A549 (cell line): ENCODE data around the gene OCA2. TPM values are rescaled to one million over a fixed set of nuclear protein-coding genes. Genes with fewer than 3 reads are reported as not detected.

Experiments used
- ATAC-seq, 2 experiments: fragments of 200-7000 bp in 1 of 2; fragments of >200 bp in 1 of 2; cut with Nextera tagmentation in 1 of 2; cut with Tn5 transposase in 1 of 2; 3 replicates each; pipeline versions ENCODE4 v1.8.0 to v1.9.1; 2018 to 2020; ENCODE audit warnings: mild to moderate bottlenecking in 1 of 2, moderate library complexity in 1 of 2
- CTCF ChIA-PET: fragments of 300-600 bp; sonication (Branson Sonifier 250); formaldehyde crosslinking; extraction: SDS; loops from one replicate; lab custom pipeline; 2021; ENCODE audit warnings: antibody characterized with exemption, inconsistent platforms; lab: Yijun Ruan, JAX
- POLR2A ChIA-PET: fragments of 350-600 bp; formaldehyde crosslinking; extraction: SDS; loops from one replicate; lab custom pipeline; 2021; ENCODE audit warnings: antibody characterized with exemption, inconsistent platforms; lab: Yijun Ruan, JAX
- DNase-seq, 2 experiments: peaks; one replicate each; pipeline versions ENCODE4 v3.0.0 to v3.0.0-alpha.2; 2011 to 2016; ENCODE audit warnings: low read depth in 1 of 2, low spot score in 1 of 2
- FAIRE-seq: peaks from 2 replicates; lab custom pipeline; 2011; peaks lifted over from hg19 to GRCh38; lab: Jason Lieb, UNC
- H3K27ac ChIP-seq, 2 experiments: fragments of >200 bp; sonication (Bioruptor Twin); formaldehyde crosslinking; 3 replicates each; pipeline ENCODE4 v1.5.1; 2016 to 2017
- H3K4me1 ChIP-seq: fragments of >200 bp; sonication (Bioruptor Twin); formaldehyde crosslinking; 3 replicates; pipeline ENCODE4 v1.6.1; 2016
- H3K4me2 ChIP-seq: fragments of >200 bp; sonication (Bioruptor Twin); formaldehyde crosslinking; 3 replicates; pipeline ENCODE4 v1.6.1; 2016
- H3K4me3 ChIP-seq: fragments of >200 bp; sonication (Bioruptor Twin); formaldehyde crosslinking; 3 replicates; pipeline ENCODE4 v1.5.1; 2016
- H3K9me3 ChIP-seq: fragments of >200 bp; sonication (Bioruptor Twin); formaldehyde crosslinking; 3 replicates; pipeline ENCODE4 v1.6.1; 2016
- CBX2 ChIP-seq: fragments of 200-600 bp; sonication (generic); IDR thresholded peaks from 2 replicates; pipeline ENCODE4 v1.6.1; 2016; ENCODE audit warnings: low read depth, mild to moderate bottlenecking, borderline replicate concordance
- FOXS1 ChIP-seq: fragments of 250-450 bp; sonication (Bioruptor Pico); IDR thresholded peaks from 2 replicates; pipeline ENCODE4 v1.5.0; 2020; ENCODE audit warnings: mild to moderate bottlenecking, moderate library complexity
- HDAC2 ChIP-seq: fragments of 200-600 bp; sonication (generic); IDR thresholded peaks from 2 replicates; pipeline ENCODE4 v1.6.1; 2016
- HEYL ChIP-seq: fragments of 250-450 bp; sonication (Bioruptor Pico); IDR thresholded peaks from 2 replicates; pipeline ENCODE4 v1.8.0; 2021; ENCODE audit warnings: mild to moderate bottlenecking, moderate library complexity
- HMGXB4 ChIP-seq: fragments of 250-450 bp; sonication (Bioruptor Pico); IDR thresholded peaks from 2 replicates; pipeline ENCODE4 v1.5.0; 2021; ENCODE audit warnings: mild to moderate bottlenecking, moderate library complexity, borderline replicate concordance
- HOXB13 ChIP-seq: fragments of 250-450 bp; sonication (Bioruptor Pico); IDR thresholded peaks from 2 replicates; pipeline ENCODE4 v1.5.0; 2020; ENCODE audit warnings: low read depth, mild to moderate bottlenecking, moderate library complexity
- JUN ChIP-seq, 2 experiments: fragments of >200 bp; sonication (Bioruptor Twin); formaldehyde crosslinking; IDR thresholded peaks; 2 replicates in 1 of 2; 3 replicates in 1 of 2; pipeline ENCODE4 v1.6.1; 2016 to 2017
- JUNB ChIP-seq: fragments of >200 bp; sonication (Bioruptor Twin); formaldehyde crosslinking; IDR thresholded peaks from 2 replicates; pipeline ENCODE4 v1.6.1; 2016
- MAZ ChIP-seq: fragments of 150-350 bp; IDR thresholded peaks from 2 replicates; pipeline ENCODE4 v1.6.1; 2014; ENCODE audit warnings: antibody characterized with exemption, low read depth, low read length, borderline replicate concordance
- NFE2L2 ChIP-seq: fragments of 150-350 bp; conservative IDR thresholded peaks from 2 replicates; pipeline ENCODE4 v1.6.1; 2014; ENCODE audit warnings: low read length
- NR3C1 ChIP-seq: fragments of >200 bp; sonication (Bioruptor Twin); formaldehyde crosslinking; IDR thresholded peaks from 3 replicates; pipeline ENCODE4 v1.6.1; 2017
- PBX3 ChIP-seq: IDR thresholded peaks from 2 replicates; pipeline ENCODE4 v1.6.1; 2012
- PHF8 ChIP-seq: fragments of 200-600 bp; sonication (generic); IDR thresholded peaks from 2 replicates; pipeline ENCODE4 v1.6.1; 2016; ENCODE audit warnings: low read depth, mild to moderate bottlenecking, antibody characterized with exemption, moderate library complexity, borderline replicate concordance
- POLR2A ChIP-seq: IDR thresholded peaks from 2 replicates; pipeline ENCODE4 v1.6.1; 2012; ENCODE audit warnings: mild to moderate bottlenecking, low read length
- POLR2AphosphoS2 ChIP-seq: conservative IDR thresholded peaks from 2 replicates; pipeline ENCODE4 v1.6.1; 2012; ENCODE audit warnings: low read length, improper control_type of control experiment, inconsistent platforms
- RAD21 ChIP-seq, 2 experiments: fragments of >200 bp in 1 of 2; sonication (Bioruptor Twin) in 1 of 2; formaldehyde crosslinking in 1 of 2; IDR thresholded peaks in 1 of 2; conservative IDR thresholded peaks in 1 of 2; 2 replicates in 1 of 2; 3 replicates in 1 of 2; pipeline ENCODE4 v1.6.1; 2012 to 2018; ENCODE audit warnings: inconsistent platforms in 1 of 2
- RFX5 ChIP-seq: fragments of 450-650 bp; IDR thresholded peaks from 2 replicates; pipeline ENCODE4 v1.7.1; 2014; ENCODE audit warnings: antibody characterized with exemption, mild to moderate bottlenecking, moderate library complexity
- SREBF2 ChIP-seq: fragments of 450-650 bp; IDR thresholded peaks from 2 replicates; pipeline ENCODE4 v1.6.1; 2014; ENCODE audit warnings: mild to moderate bottlenecking, moderate library complexity
- USF2 ChIP-seq: fragments of 450-650 bp; IDR thresholded peaks from 2 replicates; pipeline ENCODE4 v1.6.1; 2014; ENCODE audit warnings: antibody characterized with exemption
- ZC3H11A ChIP-seq: fragments of 450-650 bp; IDR thresholded peaks from 2 replicates; pipeline ENCODE4 v1.6.1; 2014; ENCODE audit warnings: antibody characterized with exemption, mild to moderate bottlenecking
- ZFP36 ChIP-seq: fragments of 450-650 bp; IDR thresholded peaks from 2 replicates; pipeline ENCODE4 v1.6.1; 2014; ENCODE audit warnings: borderline replicate concordance; ENCODE audit not compliant: partially characterized antibody
- WGBS: methylation state at CpG from one replicate; pipeline ENCODE4 v1.1.6; 2017; ENCODE audit errors: missing lambda C conversion rate; 5-methylcytosine and 5-hydroxymethylcytosine counted together
- polyA plus RNA-seq, 4 experiments: library from polyadenylated mRNA; depleted of rRNA in 3 of 4; stranded (reverse); fragments of >200 nt; fragmentation: RNase III in 1 of 4; extraction: RNeasy Plus Mini Kit Qiagen cat#74134 plus additional on column Dnase treatment in 1 of 4; gene quantifications; 2 replicates in 3 of 4; 3 replicates in 1 of 4; pipeline ENCODE4 v1.2.3, GENCODE V29; 2011 to 2017
- TF ChIP-seq, protein P1 (sequence below): fragments of >200 bp; sonication (Bioruptor Twin); formaldehyde crosslinking; IDR thresholded peaks from 3 replicates; pipeline ENCODE4 v1.6.1; 2016

The OCA2 gene
- polyA plus RNA-seq, 2 of the 4 experiments (the other 2 are of a cell fraction), result 0.17 to 0.25 TPM

GRCh38 chr15:27782125-27782524 lies 317.0 kb downstream of the OCA2 start:
- Histone ChIP-seq H3K4me1 (no peaks in the 10 kb centered on the region), H3K9me3 (no peaks in the 10 kb centered on the region), H3K27ac (no peak overlapping the region), H3K4me3 (no peak overlapping the region), H3K4me2 (no peak overlapping the region)
- ATAC-seq, result no peak
- no peak for DNase-seq
- ChIA-PET CTCF (no interaction called here), POLR2A (no interaction called here)
- TF ChIP-seq NR3C1 (no peak), USF2 (no peak), MAZ (no peak), JUN (IDR thresholded peaks at IDR 0.05) (no peak), RFX5 (no peak), POLR2AphosphoS2 (no peak), PHF8 (no peak), HOXB13 (CRISPR knock-in tag) (no peak), FOXS1 (CRISPR knock-in tag) (no peak), HMGXB4 (CRISPR knock-in tag) (no peak)
- FAIRE-seq, result no peak
- 25% methylated on average over 2 of the region's 2 CpGs for WGBS

- Histone ChIP-seq H3K27ac (no peak overlapping the region), H3K4me2 (no peak overlapping the region), H3K4me1 (no peaks in the 10 kb centered on the region), H3K9me3 (no peaks in the 10 kb centered on the region), H3K4me3 (no peak overlapping the region)
- no peak for DNase-seq
- TF ChIP-seq HOXB13 (CRISPR knock-in tag) (no peak), JUNB (no peak), CBX2 (no peak), PHF8 (no peak), MAZ (no peak), ZFP36 (no peak), SREBF2 (no peak), ZC3H11A (no peak), NFE2L2 (no peak), POLR2AphosphoS2 (no peak), RAD21 (conservative IDR thresholded peaks at IDR 0.05 in 1 of 2, IDR thresholded peaks at IDR 0.05 in 1 of 2) (no peak), PBX3 (no peak), POLR2A (no peak), HEYL (CRISPR knock-in tag) (no peak), HDAC2 (no peak), NR3C1 (no peak)
- TF ChIP-seq, protein P1, sequence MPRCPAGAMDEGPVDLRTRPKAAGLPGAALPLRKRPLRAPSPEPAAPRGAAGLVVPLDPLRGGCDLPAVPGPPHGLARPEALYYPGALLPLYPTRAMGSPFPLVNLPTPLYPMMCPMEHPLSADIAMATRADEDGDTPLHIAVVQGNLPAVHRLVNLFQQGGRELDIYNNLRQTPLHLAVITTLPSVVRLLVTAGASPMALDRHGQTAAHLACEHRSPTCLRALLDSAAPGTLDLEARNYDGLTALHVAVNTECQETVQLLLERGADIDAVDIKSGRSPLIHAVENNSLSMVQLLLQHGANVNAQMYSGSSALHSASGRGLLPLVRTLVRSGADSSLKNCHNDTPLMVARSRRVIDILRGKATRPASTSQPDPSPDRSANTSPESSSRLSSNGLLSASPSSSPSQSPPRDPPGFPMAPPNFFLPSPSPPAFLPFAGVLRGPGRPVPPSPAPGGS, result no peak
- no peak for ATAC-seq
- no peak for FAIRE-seq
- ChIA-PET CTCF (no interaction called here), POLR2A (no interaction called here)
- WGBS, result 46% methylated on average over 15 of the region's 15 CpGs
Observed at GRCh38 chr15:27776501-27776900, 322.6 kb downstream of the OCA2 start.
